ENCODE data around the gene ANGPTL2. TPM values are rescaled to one million over a fixed set of nuclear protein-coding genes. Genes with fewer than 3 reads are reported as not detected.

The ANGPTL2 gene
- total RNA-seq, 6 donors from 2014 or later: 3.9 to 26.0 (median 7.9) TPM

- ATAC-seq (ENCODE audit: low FRiP score in 2 of 2) (no peak), DNase-seq (no peak)
- Histone ChIP-seq H3K4me1 (peaks cover 13 to 30% (median 20%) of the 10 kb centered on the region in 4 donors), H3K4me3 (no peak overlapping the region), H3K27me3 (no peaks in the 10 kb centered on the region), H3K27ac (no peak overlapping the region), H3K9me3 (no peaks in the 10 kb centered on the region), H3K36me3 (no peaks in the 10 kb centered on the region)
- 85 to 94% methylated on average over 2 of the region's 2 CpGs for WGBS, 2 donors
- no peak for TF ChIP-seq EP300 (IDR thresholded peaks at IDR 0.05)
- TF ChIP-seq CTCF (IDR thresholded peaks at IDR 0.05): no peak
- no peak for TF ChIP-seq POLR2AphosphoS5 (IDR thresholded peaks at IDR 0.05)
- TF ChIP-seq POLR2A (IDR thresholded peaks at IDR 0.05): no peak
These were observed 58.1 kb downstream of the ANGPTL2 start for GRCh38 chr9:127064335-127064734.

GRCh38 chr9:127061411-127061810 lies 61.0 kb downstream of the ANGPTL2 start:
- no peaks in the 10 kb centered on the region for H3K27me3 ChIP-seq
- H3K27ac ChIP-seq: no peak overlapping the region
- 96 to 97% methylated on average over 3 of the region's 3 CpGs for WGBS, 2 donors
- no peak overlapping the region for H3K4me3 ChIP-seq
- TF ChIP-seq EP300 (IDR thresholded peaks at IDR 0.05) (no peak), POLR2AphosphoS5 (IDR thresholded peaks at IDR 0.05) (no peak), POLR2A (IDR thresholded peaks at IDR 0.05) (no peak), CTCF (IDR thresholded peaks at IDR 0.05) (no peak)
- no peaks in the 10 kb centered on the region for H3K36me3 ChIP-seq
- peaks cover 14 to 20% (median 14%) of the 10 kb centered on the region in 4 donors for H3K4me1 ChIP-seq
- ATAC-seq (ENCODE audit: low FRiP score in 2 of 2): no peak
- DNase-seq: no peak
- no peaks in the 10 kb centered on the region for H3K9me3 ChIP-seq

DNA sequence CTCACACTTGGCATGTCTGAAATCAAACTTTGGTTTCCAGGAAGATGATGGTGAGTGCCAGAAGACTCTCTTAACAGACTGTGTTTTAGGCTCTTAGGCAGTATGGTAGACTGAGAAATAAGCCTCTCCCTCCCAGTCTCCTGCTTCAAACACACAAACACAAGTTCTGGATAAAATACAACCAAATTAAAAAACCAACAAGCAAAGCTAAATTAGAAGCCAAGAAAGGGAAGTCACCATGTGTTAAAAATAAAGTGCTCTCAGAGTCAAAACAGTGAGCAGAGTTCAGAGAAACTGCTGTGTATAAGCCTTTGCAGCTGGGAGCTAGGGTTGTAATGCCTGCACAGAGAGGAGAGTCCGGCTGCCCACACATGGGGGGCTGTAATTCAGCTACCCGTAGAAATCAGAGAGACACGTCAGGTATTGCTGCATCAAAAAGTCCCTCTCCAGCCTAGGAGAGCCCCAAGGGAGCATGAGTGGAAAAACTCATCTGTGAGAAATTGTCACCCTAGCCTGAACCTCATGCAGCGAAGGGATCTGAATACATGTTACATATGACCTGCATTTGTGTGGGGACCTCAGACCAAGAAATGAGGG lies 62.6 kb downstream of the ANGPTL2 start:
- Histone ChIP-seq H3K9me3 (no peaks in the 10 kb centered on the region), H3K27ac (peak overlapping the region in 1 of 4 donors; percentile 12), H3K36me3 (no peaks in the 10 kb centered on the region), H3K4me1 (peaks cover 3 to 7% (median 6%) of the 10 kb centered on the region in 4 donors), H3K27me3 (no peaks in the 10 kb centered on the region), H3K4me3 (no peak overlapping the region)
- ATAC-seq (ENCODE audit: low FRiP score in 2 of 2) (no peak), DNase-seq (no peak)
- TF ChIP-seq EP300 (IDR thresholded peaks at IDR 0.05): no peak
- 85 to 93% methylated on average over 4 of the region's 4 CpGs for WGBS, 2 donors

- H3K36me3 ChIP-seq: no peaks in the 10 kb centered on the region
- H3K27ac ChIP-seq: peak overlapping the region in 1 of 4 donors; percentile 12
- H3K4me3 ChIP-seq: no peak overlapping the region
- no peaks in the 10 kb centered on the region for H3K27me3 ChIP-seq
- no peaks in the 10 kb centered on the region for H3K9me3 ChIP-seq
- peaks cover under 1 to 7% (median 6%) of the 10 kb centered on the region in 4 donors for H3K4me1 ChIP-seq
- DNase-seq: no peak
- TF ChIP-seq POLR2A (IDR thresholded peaks at IDR 0.05) (no peak), POLR2AphosphoS5 (IDR thresholded peaks at IDR 0.05) (no peak), CTCF (IDR thresholded peaks at IDR 0.05) (no peak), EP300 (IDR thresholded peaks at IDR 0.05) (no peak)
- WGBS, 2 donors: 86 to 89% methylated on average over 2 of the region's 2 CpGs
- ATAC-seq (ENCODE audit: low FRiP score in 2 of 2): no peak
These were observed 63.4 kb downstream of the ANGPTL2 start for GRCh38 chr9:127059030-127059429.

- no peaks in the 10 kb centered on the region for H3K36me3 ChIP-seq
- no peak overlapping the region for H3K4me3 ChIP-seq
- no peak for ATAC-seq (ENCODE audit: low FRiP score in 2 of 2)
- 95 to 97% methylated on average over 4 of the region's 4 CpGs for WGBS, 2 donors
- H3K4me1 ChIP-seq: peaks cover 4 to 7% (median 6%) of the 10 kb centered on the region in 4 donors
- peak overlapping the region in 1 of 4 donors; percentile 12 for H3K27ac ChIP-seq
- no peak for TF ChIP-seq POLR2A (IDR thresholded peaks at IDR 0.05)
- no peak for TF ChIP-seq POLR2AphosphoS5 (IDR thresholded peaks at IDR 0.05)
- no peak for TF ChIP-seq CTCF (IDR thresholded peaks at IDR 0.05)
- no peak for TF ChIP-seq EP300 (IDR thresholded peaks at IDR 0.05)
- DNase-seq: no peak
- no peaks in the 10 kb centered on the region for H3K9me3 ChIP-seq
- H3K27me3 ChIP-seq: no peaks in the 10 kb centered on the region
These were observed 63.8 kb downstream of the ANGPTL2 start for GRCh38 chr9:127058645-127059021.
